WTC11 (cell line): Measurements from ENCODE around the gene AGAP1. TPM values are rescaled to one million over a fixed set of nuclear protein-coding genes. Genes with fewer than 3 reads are reported as not detected.

ENCODE experiments used
- ATAC-seq: fragments of 200-7000 bp; cut with Tn5 transposase; 2 replicates; pipeline ENCODE4 v1.10.0; 2021; ENCODE audit warnings: mild to moderate bottlenecking, moderate library complexity
- CTCF ChIA-PET: fragments of 300-600 bp; sonication (Branson Sonifier 250); formaldehyde crosslinking; loops from one replicate; lab custom pipeline; 2021; ENCODE audit warnings: antibody characterized with exemption; lab: Charles Lee
- POLR2A ChIA-PET: fragments of 350-600 bp; sonication (Branson Sonifier 250); formaldehyde crosslinking; loops from one replicate; lab custom pipeline; 2021; ENCODE audit warnings: antibody characterized with exemption; lab: Charles Lee
- DNase-seq: peaks from one replicate; pipeline ENCODE4 v3.0.0; 2021; ENCODE audit warnings: low spot score
- H3K27ac Mint-ChIP-seq: 2 replicates; pipeline ENCODE4 v1.8.0; 2021; ENCODE audit warnings: mixed read lengths
- H3K27me3 Mint-ChIP-seq: 2 replicates; pipeline ENCODE4 v1.8.0; 2021; ENCODE audit warnings: low read depth, mild to moderate bottlenecking, moderate library complexity, mixed read lengths
- H3K36me3 Mint-ChIP-seq: 2 replicates; pipeline ENCODE4 v1.8.0; 2021; ENCODE audit warnings: mixed read lengths
- H3K4me1 Mint-ChIP-seq: 2 replicates; pipeline ENCODE4 v1.8.0; 2022; ENCODE audit warnings: mixed read lengths
- H3K4me3 Mint-ChIP-seq: 2 replicates; pipeline ENCODE4 v1.8.0; 2021; ENCODE audit warnings: mild to moderate bottlenecking, moderate library complexity, mixed read lengths
- H3K9me3 Mint-ChIP-seq: 2 replicates; pipeline ENCODE4 v1.8.0; 2021; ENCODE audit warnings: mixed read lengths
- CBFB ChIP-seq: sonication (generic); formaldehyde crosslinking; IDR thresholded peaks from 2 replicates; pipeline ENCODE4 v1.8.1; 2022; ENCODE audit warnings: mild to moderate bottlenecking, low read depth, missing genetic modification reagents
- FOXJ3 ChIP-seq: sonication (generic); formaldehyde crosslinking; IDR thresholded peaks from 2 replicates; pipeline ENCODE4 v1.9.0; 2021; ENCODE audit warnings: missing genetic modification reagents, mild to moderate bottlenecking, borderline replicate concordance
- FOXP1 ChIP-seq: sonication (generic); formaldehyde crosslinking; IDR thresholded peaks from 2 replicates; pipeline ENCODE4 v1.8.0; 2022; ENCODE audit warnings: missing genetic modification reagents, mild to moderate bottlenecking, moderate library complexity, borderline replicate concordance
- MXD4 ChIP-seq: fragments of 250-450 bp; sonication (Bioruptor Pico); IDR thresholded peaks from 2 replicates; pipeline ENCODE4 v1.8.0; 2021; ENCODE audit warnings: mild to moderate bottlenecking, moderate library complexity, borderline replicate concordance
- MYBL2 ChIP-seq: sonication (generic); formaldehyde crosslinking; IDR thresholded peaks from 2 replicates; pipeline ENCODE4 v1.8.1; 2023; ENCODE audit warnings: mild to moderate bottlenecking, moderate library complexity, missing genetic modification reagents
- NFATC4 ChIP-seq: fragments of 250-450 bp; sonication (Bioruptor Pico); IDR thresholded peaks from 2 replicates; pipeline ENCODE4 v1.9.0; 2021; ENCODE audit warnings: mild to moderate bottlenecking
- NFYB ChIP-seq: sonication (generic); formaldehyde crosslinking; conservative IDR thresholded peaks from 2 replicates; pipeline ENCODE4 v1.8.0; 2022; ENCODE audit warnings: low read depth, missing genetic modification reagents
- NR1H2 ChIP-seq: sonication (generic); formaldehyde crosslinking; IDR thresholded peaks from 2 replicates; pipeline ENCODE4 v1.9.0; 2021; ENCODE audit warnings: mild to moderate bottlenecking, moderate library complexity, missing genetic modification reagents
- RORB ChIP-seq: fragments of 250-450 bp; sonication (Bioruptor Pico); IDR thresholded peaks from 2 replicates; pipeline ENCODE4 v1.9.0; 2021; ENCODE audit warnings: mild to moderate bottlenecking
- TP53 ChIP-seq: sonication (generic); formaldehyde crosslinking; IDR thresholded peaks from 2 replicates; pipeline ENCODE4 v1.8.1; 2023; ENCODE audit warnings: mild to moderate bottlenecking, missing genetic modification reagents
- ZNF138 ChIP-seq: sonication (generic); formaldehyde crosslinking; conservative IDR thresholded peaks from 2 replicates; pipeline ENCODE4 v1.8.1; 2022; ENCODE audit warnings: mild to moderate bottlenecking, moderate library complexity, missing genetic modification reagents
- ZNF396 ChIP-seq: fragments of 250-450 bp; sonication (Bioruptor Pico); IDR thresholded peaks from 2 replicates; pipeline ENCODE4 v1.8.0; 2021; ENCODE audit warnings: mild to moderate bottlenecking, moderate library complexity, borderline replicate concordance
- total RNA-seq: library from RNA; stranded (reverse); gene quantifications from 3 replicates; pipeline ENCODE4 v1.2.3, GENCODE V29; 2021
- TF ChIP-seq, protein P1 (sequence below): sonication (generic); formaldehyde crosslinking; IDR thresholded peaks from 2 replicates; pipeline ENCODE4 v1.8.1; 2023; ENCODE audit warnings: mild to moderate bottlenecking, missing genetic modification reagents, borderline replicate concordance
- TF ChIP-seq, protein P2 (sequence below): sonication (generic); formaldehyde crosslinking; IDR thresholded peaks from 2 replicates; pipeline ENCODE4 v1.8.1; 2023; ENCODE audit warnings: mild to moderate bottlenecking, missing genetic modification reagents, moderate library complexity
- TF ChIP-seq, protein P3 (sequence below): sonication (generic); formaldehyde crosslinking; IDR thresholded peaks from 2 replicates; pipeline ENCODE4 v1.8.1; 2023; ENCODE audit warnings: mild to moderate bottlenecking, moderate library complexity, missing genetic modification reagents
- TF ChIP-seq, protein P4 (sequence below): sonication (generic); formaldehyde crosslinking; IDR thresholded peaks from 2 replicates; pipeline ENCODE4 v1.8.1; 2022; ENCODE audit warnings: mild to moderate bottlenecking, moderate library complexity, missing genetic modification reagents
- TF ChIP-seq, protein P5 (sequence below): sonication (generic); formaldehyde crosslinking; IDR thresholded peaks from 2 replicates; pipeline ENCODE4 v1.8.1; 2022; ENCODE audit warnings: missing genetic modification reagents, borderline replicate concordance

Gene AGAP1
- total RNA-seq, 1 experiment from 2014 or later = 49.3 TPM

DNA sequence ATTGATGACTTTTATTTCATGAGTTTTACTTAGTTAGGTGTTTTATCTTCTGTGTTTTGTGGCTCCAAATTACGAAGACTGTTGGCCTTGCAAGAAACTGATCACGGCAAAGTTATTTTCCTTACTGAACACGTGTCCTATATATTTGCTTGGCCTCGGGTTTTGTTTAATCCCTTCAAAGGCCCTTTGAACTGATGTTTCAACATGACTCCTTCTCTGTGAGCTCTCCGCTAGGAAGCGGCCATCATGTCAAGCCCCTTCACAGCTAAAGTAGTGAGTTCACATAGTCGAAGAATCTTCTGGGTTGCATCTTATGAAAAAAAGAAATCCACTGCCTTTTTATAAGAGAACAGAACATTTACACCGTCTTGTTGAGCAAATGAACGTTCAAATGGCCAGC is 515.0 kb downstream of the AGAP1 start:
- Mint-ChIP-seq H3K27me3 (peaks cover under 1% of the 10 kb centered on the region), H3K9me3 (peaks cover 17% of the 10 kb centered on the region), H3K27ac (no peak overlapping the region), H3K4me1 (peaks cover 34% of the 10 kb centered on the region), H3K4me3 (no peak overlapping the region), H3K36me3 (peaks cover 19% of the 10 kb centered on the region)
- ATAC-seq = no peak
- no peak for DNase-seq
- POLR2A ChIA-PET = no interaction called here
- no peak for TF ChIP-seq NFYB (CRISPR knock-in tag)
- CTCF ChIA-PET = no interaction called here

DNA sequence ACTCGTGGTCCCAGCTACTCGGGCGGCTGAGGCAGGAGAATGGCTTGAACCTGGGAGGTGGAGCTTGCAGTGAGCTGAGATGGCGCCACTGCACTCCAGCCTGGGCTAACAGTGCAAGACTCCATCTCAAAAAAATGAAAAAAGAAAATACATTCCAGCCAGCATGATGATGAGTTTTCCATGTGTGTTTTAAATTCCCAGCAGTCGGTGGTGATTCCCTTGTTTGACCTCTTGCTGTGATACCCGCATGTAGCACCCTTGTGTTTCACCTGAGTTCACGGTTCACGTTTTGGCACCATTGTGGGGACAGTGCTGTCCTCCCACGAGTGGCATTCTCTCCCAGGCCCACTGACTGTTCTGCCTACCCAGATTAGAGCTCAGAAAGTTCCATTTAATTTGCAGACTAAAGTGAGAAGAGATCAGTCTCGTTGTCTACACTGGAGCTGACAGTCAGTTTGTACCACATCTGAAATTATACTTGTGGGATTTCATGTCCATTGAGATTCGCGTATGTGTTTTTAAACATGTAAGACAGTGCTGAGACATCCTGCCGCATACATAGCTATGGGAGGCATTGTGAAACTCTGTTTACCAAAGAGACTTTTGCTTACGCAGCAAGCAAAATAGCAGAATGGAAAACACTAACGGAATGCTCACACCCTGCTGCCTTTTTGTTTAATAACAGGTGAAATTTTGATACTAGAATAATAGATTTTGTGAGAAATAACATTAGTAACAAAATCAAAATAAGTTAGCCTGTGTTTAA is 517.3 kb downstream of the AGAP1 start:
- POLR2A ChIA-PET = no interaction called here
- DNase-seq = no peak

More for the DNA sequence above, 517.3 kb downstream of the AGAP1 start:
- H3K27me3 Mint-ChIP-seq = peaks cover 2% of the 10 kb centered on the region
- no peak overlapping the region for H3K4me3 Mint-ChIP-seq
- H3K36me3 Mint-ChIP-seq = peaks cover 11% of the 10 kb centered on the region
- peaks cover 9% of the 10 kb centered on the region for H3K9me3 Mint-ChIP-seq
- CTCF ChIA-PET = interaction anchor here (0.5 kb wide), 1 partner anchor 30 kb away, joined by 3 read pairs; no protein-coding TSS in a partner anchor
- TF ChIP-seq FOXJ3 (CRISPR knock-in tag) (no peak), FOXP1 (no peak), MXD4 (no peak), MYBL2 (CRISPR knock-in tag) (no peak), TP53 (no peak), RORB (CRISPR knock-in tag) (no peak), NFATC4 (CRISPR knock-in tag) (no peak), NR1H2 (no peak), ZNF396 (no peak), CBFB (CRISPR knock-in tag) (no peak), ZNF138 (CRISPR knock-in tag) (no peak)
- TF ChIP-seq, protein P1, sequence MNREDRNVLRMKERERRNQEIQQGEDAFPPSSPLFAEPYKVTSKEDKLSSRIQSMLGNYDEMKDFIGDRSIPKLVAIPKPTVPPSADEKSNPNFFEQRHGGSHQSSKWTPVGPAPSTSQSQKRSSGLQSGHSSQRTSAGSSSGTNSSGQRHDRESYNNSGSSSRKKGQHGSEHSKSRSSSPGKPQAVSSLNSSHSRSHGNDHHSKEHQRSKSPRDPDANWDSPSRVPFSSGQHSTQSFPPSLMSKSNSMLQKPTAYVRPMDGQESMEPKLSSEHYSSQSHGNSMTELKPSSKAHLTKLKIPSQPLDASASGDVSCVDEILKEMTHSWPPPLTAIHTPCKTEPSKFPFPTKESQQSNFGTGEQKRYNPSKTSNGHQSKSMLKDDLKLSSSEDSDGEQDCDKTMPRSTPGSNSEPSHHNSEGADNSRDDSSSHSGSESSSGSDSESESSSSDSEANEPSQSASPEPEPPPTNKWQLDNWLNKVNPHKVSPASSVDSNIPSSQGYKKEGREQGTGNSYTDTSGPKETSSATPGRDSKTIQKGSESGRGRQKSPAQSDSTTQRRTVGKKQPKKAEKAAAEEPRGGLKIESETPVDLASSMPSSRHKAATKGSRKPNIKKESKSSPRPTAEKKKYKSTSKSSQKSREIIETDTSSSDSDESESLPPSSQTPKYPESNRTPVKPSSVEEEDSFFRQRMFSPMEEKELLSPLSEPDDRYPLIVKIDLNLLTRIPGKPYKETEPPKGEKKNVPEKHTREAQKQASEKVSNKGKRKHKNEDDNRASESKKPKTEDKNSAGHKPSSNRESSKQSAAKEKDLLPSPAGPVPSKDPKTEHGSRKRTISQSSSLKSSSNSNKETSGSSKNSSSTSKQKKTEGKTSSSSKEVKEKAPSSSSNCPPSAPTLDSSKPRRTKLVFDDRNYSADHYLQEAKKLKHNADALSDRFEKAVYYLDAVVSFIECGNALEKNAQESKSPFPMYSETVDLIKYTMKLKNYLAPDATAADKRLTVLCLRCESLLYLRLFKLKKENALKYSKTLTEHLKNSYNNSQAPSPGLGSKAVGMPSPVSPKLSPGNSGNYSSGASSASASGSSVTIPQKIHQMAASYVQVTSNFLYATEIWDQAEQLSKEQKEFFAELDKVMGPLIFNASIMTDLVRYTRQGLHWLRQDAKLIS = no peak
- TF ChIP-seq, protein P2, sequence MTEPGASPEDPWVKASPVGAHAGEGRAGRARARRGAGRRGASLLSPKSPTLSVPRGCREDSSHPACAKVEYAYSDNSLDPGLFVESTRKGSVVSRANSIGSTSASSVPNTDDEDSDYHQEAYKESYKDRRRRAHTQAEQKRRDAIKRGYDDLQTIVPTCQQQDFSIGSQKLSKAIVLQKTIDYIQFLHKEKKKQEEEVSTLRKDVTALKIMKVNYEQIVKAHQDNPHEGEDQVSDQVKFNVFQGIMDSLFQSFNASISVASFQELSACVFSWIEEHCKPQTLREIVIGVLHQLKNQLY (CRISPR knock-in tag) = no peak
- TF ChIP-seq, protein P3, sequence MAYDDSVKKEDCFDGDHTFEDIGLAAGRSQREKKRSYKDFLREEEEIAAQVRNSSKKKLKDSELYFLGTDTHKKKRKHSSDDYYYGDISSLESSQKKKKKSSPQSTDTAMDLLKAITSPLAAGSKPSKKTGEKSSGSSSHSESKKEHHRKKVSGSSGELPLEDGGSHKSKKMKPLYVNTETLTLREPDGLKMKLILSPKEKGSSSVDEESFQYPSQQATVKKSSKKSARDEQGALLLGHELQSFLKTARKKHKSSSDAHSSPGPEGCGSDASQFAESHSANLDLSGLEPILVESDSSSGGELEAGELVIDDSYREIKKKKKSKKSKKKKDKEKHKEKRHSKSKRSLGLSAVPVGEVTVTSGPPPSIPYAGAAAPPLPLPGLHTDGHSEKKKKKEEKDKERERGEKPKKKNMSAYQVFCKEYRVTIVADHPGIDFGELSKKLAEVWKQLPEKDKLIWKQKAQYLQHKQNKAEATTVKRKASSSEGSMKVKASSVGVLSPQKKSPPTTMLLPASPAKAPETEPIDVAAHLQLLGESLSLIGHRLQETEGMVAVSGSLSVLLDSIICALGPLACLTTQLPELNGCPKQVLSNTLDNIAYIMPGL (CRISPR knock-in tag) = no peak
- TF ChIP-seq, protein P4, sequence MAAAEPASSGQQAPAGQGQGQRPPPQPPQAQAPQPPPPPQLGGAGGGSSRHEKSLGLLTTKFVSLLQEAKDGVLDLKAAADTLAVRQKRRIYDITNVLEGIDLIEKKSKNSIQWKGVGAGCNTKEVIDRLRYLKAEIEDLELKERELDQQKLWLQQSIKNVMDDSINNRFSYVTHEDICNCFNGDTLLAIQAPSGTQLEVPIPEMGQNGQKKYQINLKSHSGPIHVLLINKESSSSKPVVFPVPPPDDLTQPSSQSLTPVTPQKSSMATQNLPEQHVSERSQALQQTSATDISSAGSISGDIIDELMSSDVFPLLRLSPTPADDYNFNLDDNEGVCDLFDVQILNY = no peak
- TF ChIP-seq, protein P5, sequence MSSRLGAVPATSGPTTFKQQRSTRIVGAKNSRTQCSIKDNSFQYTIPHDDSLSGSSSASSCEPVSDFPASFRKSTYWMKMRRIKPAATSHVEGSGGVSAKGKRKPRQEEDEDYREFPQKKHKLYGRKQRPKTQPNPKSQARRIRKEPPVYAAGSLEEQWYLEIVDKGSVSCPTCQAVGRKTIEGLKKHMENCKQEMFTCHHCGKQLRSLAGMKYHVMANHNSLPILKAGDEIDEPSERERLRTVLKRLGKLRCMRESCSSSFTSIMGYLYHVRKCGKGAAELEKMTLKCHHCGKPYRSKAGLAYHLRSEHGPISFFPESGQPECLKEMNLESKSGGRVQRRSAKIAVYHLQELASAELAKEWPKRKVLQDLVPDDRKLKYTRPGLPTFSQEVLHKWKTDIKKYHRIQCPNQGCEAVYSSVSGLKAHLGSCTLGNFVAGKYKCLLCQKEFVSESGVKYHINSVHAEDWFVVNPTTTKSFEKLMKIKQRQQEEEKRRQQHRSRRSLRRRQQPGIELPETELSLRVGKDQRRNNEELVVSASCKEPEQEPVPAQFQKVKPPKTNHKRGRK (CRISPR knock-in tag) = no peak
- H3K27ac Mint-ChIP-seq = peak overlapping the region; percentile 21; the same call in 1 of the 2 replicates
- no peak for ATAC-seq
- peaks cover 56% of the 10 kb centered on the region for H3K4me1 Mint-ChIP-seq
